Esophagus muscularis mucosa (tissue), 4 donors: ENCODE results near the gene FANCE. TPM values are rescaled to one million over a fixed set of nuclear protein-coding genes. Genes with fewer than 3 reads are reported as not detected.

Experiments
- DNase-seq: peaks from one replicate; pipeline ENCODE4 v3.0.0-alpha.2; 2017; ENCODE audit errors: extremely low spot score
- H3K27ac ChIP-seq, 4 donors: fragments of 200-600 bp; sonication (generic); replicated peaks in 1 of 4; 1 replicate in 3 of 4; 2 replicates in 1 of 4; pipeline ENCODE4 v1.5.1; 2016 to 2019; ENCODE audit warnings: mild to moderate bottlenecking in 1 of 4
- H3K27me3 ChIP-seq, 4 donors: fragments of 200-600 bp; sonication (generic); one replicate each; pipeline versions ENCODE4 v1.5.1 to v1.6.0; 2016 to 2019
- H3K36me3 ChIP-seq, 4 donors: fragments of 200-600 bp; sonication (generic); one replicate each; pipeline ENCODE4 v1.5.1; 2016 to 2019
- H3K4me1 ChIP-seq, 4 donors: fragments of 200-600 bp; sonication (generic); one replicate each; pipeline ENCODE4 v1.5.1; 2016 to 2019
- H3K4me3 ChIP-seq, 4 donors: fragments of 200-600 bp; sonication (generic); 1 replicate in 2 of 4; 2 replicates in 2 of 4; pipeline ENCODE4 v1.5.1; 2016 to 2019; ENCODE audit warnings: mild to moderate bottlenecking in 4 of 4, moderate library complexity in 1 of 4
- H3K9me3 ChIP-seq, 4 donors: fragments of 200-600 bp; sonication (generic); 1 replicate in 3 of 4; 2 replicates in 1 of 4; pipeline ENCODE4 v1.5.1; 2016 to 2019
- CTCF ChIP-seq, 3 experiments: fragments of 200-600 bp in 2 of 3; fragments of 450-650 bp in 1 of 3; sonication (generic) in 2 of 3; IDR thresholded peaks; one replicate each; pipeline ENCODE4 v1.5.1; 2017 to 2019; ENCODE audit warnings: antibody characterized with exemption in 3 of 3, mild to moderate bottlenecking in 2 of 3, moderate library complexity in 1 of 3
- EP300 ChIP-seq: sonication (generic); formaldehyde crosslinking; IDR thresholded peaks from one replicate; pipeline ENCODE4 v1.6.1; 2017; ENCODE audit warnings: antibody characterized with exemption
- POLR2A ChIP-seq: fragments of 450-650 bp; IDR thresholded peaks from one replicate; pipeline ENCODE4 v1.6.1; 2017; ENCODE audit warnings: antibody characterized with exemption, moderate library complexity, mild to moderate bottlenecking, low read depth
- POLR2AphosphoS5 ChIP-seq, 2 donors: sonication (generic); formaldehyde crosslinking; IDR thresholded peaks; one replicate each; pipeline ENCODE4 v1.6.1; 2017; ENCODE audit warnings: antibody characterized with exemption in 2 of 2
- WGBS: methylation state at CpG from one replicate; pipeline ENCODE4 v1.1.5; 2018; 5-methylcytosine and 5-hydroxymethylcytosine counted together
- intact Hi-C: fragments of 100-400 bp; cut with DNase I; formaldehyde crosslinking; loops from one replicate; pipeline ENCODE4 v1.15.1; 2023
- total RNA-seq, 4 donors: library from RNA; depleted of rRNA; stranded (reverse); fragments of >200 nt; gene quantifications; one replicate each; pipeline versions ENCODE4 v1.1.0 to v1.2.1, GENCODE V29; 2016

FANCE gene
- total RNA-seq, 4 donors from 2014 or later = 1.7 to 6.3 (median 5.0) TPM

GRCh38 chr6:35465646-35466045 lies 13.5 kb downstream of the FANCE start:
- no peak for DNase-seq
- no peak overlapping the region for H3K4me3 ChIP-seq
- TF ChIP-seq POLR2A = no peak
- TF ChIP-seq CTCF (IDR thresholded peaks at IDR 0.05) = no peak
- no peak overlapping the region for H3K27ac ChIP-seq
- intact Hi-C loops = loop anchor here (5.0 kb wide), 1 partner anchor 123 kb away; the partner anchor contains the start of gene PPARD
- WGBS = 100% methylated on average over 1 of the region's 1 CpG
- peaks cover 0 to 25% (median 20%) of the 10 kb centered on the region in 4 donors for H3K36me3 ChIP-seq
- no peaks in the 10 kb centered on the region for H3K27me3 ChIP-seq
- H3K4me1 ChIP-seq = peaks cover 15 to 27% (median 24%) of the 10 kb centered on the region in 4 donors
- no peaks in the 10 kb centered on the region for H3K9me3 ChIP-seq

- WGBS = 0% methylated on average over 14 of the region's 86 CpGs
- TF ChIP-seq CTCF (IDR thresholded peaks at IDR 0.05) (peak; percentile 96 to 98 (median 98)), POLR2A (peak; percentile 96), EP300 (no peak), POLR2AphosphoS5 (IDR thresholded peaks at IDR 0.05) (peak; percentile 98 to 99)
- Histone ChIP-seq H3K27ac (peak within 1 kb of the TSS; percentile 89 to 94 (median 91)), H3K9me3 (no peaks in the 10 kb centered on the region), H3K27me3 (no peaks in the 10 kb centered on the region), H3K4me3 (peak within 1 kb of the TSS; percentile 64 to 87 (median 77)), H3K4me1 (peaks cover 15 to 54% (median 51%) of the 10 kb centered on the region in 4 donors), H3K36me3 (peaks cover 7 to 44% (median 38%) of the 10 kb centered on the region in 4 donors)
- DNase-seq = peak; percentile 99
- intact Hi-C loops = loop anchor here (5.0 kb wide), 1 partner anchor 126 kb away; the partner anchor contains the start of gene PPARD
These were observed 16.2 kb downstream of the FANCE start, which contains the start of gene RPL10A for GRCh38 chr6:35468181-35468979. TSS of gene RPL10A (plus strand) at chr6:35468401. CDS start at chr6:35468435, 34 bp downstream.

GRCh38 chr6:35468980-35469750 lies 17.0 kb downstream of the FANCE start:
- H3K9me3 ChIP-seq = no peaks in the 10 kb centered on the region
- no peaks in the 10 kb centered on the region for H3K27me3 ChIP-seq
- H3K27ac ChIP-seq = peak overlapping the region; percentile 89 to 94 (median 91)
- H3K36me3 ChIP-seq = peaks cover 8 to 50% (median 45%) of the 10 kb centered on the region in 4 donors
- peak overlapping the region; percentile 64 to 87 (median 77) for H3K4me3 ChIP-seq
- intact Hi-C loops = loop anchor here (5.0 kb wide), 1 partner anchor 127 kb away; the partner anchor contains the start of gene PPARD
- 3% methylated on average over 19 of the region's 37 CpGs for WGBS
- TF ChIP-seq POLR2AphosphoS5 (IDR thresholded peaks at IDR 0.05) (no peak), EP300 (no peak), CTCF (IDR thresholded peaks at IDR 0.05) (no peak), POLR2A (no peak)
- no peak for DNase-seq
- H3K4me1 ChIP-seq = peaks cover 15 to 62% (median 51%) of the 10 kb centered on the region in 4 donors

- intact Hi-C loops = loop anchor here (5.0 kb wide), 1 partner anchor 128 kb away; the partner anchor contains the start of gene PPARD
- no peak for DNase-seq
- H3K36me3 ChIP-seq = peaks cover 8 to 59% (median 53%) of the 10 kb centered on the region in 4 donors
- H3K27me3 ChIP-seq = no peaks in the 10 kb centered on the region
- H3K4me3 ChIP-seq = peak overlapping the region; percentile 64 to 87 (median 77)
- WGBS = 39% methylated on average over 17 of the region's 18 CpGs
- peaks cover 15 to 68% (median 51%) of the 10 kb centered on the region in 4 donors for H3K4me1 ChIP-seq
- peak overlapping the region; percentile 89 to 94 (median 91) for H3K27ac ChIP-seq
- H3K9me3 ChIP-seq = no peaks in the 10 kb centered on the region
- TF ChIP-seq POLR2A = no peak
- no peak for TF ChIP-seq EP300
- peak; percentile 64 to 72 for TF ChIP-seq POLR2AphosphoS5 (IDR thresholded peaks at IDR 0.05)
- TF ChIP-seq CTCF (IDR thresholded peaks at IDR 0.05) = no peak
These were observed 17.9 kb downstream of the FANCE start for GRCh38 chr6:35469751-35470662.
